ENCODE results near the gene NFIA. TPM values are rescaled to one million over a fixed set of nuclear protein-coding genes. Genes with fewer than 3 reads are reported as not detected.
A peak's percentile ranks its signal among the peaks of the same experiment; 100 is the strongest.

Gene NFIA
- total RNA-seq, 1 experiment from 2014 or later: 12.6 TPM

DNA sequence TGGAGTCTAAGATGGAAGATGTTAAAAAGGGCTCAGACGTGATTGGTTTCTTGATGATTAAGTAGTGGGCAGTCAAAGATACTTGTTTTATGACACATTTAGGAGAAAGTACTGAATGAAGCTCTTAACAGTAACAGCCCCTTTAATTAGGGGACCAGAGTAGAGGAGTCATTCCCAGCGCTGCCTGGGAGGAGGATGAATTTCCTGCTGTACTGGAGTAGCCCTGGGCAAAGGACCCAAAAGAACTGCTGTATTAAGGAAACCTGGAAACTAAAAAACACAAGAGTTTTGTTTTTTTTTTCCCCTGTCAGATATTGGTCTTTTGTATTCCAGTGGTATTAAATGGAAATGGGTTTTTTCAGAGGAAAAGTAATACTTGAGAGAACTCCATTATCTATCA is 126.5 kb downstream of the NFIA start:
- in situ Hi-C loops (cut with HindIII; ENCODE audit: low pct_unique_long_range_greater_than_20kb, low sequenced_read_pairs): no loop called here
- no peak for DNase-seq (ENCODE audit: low read depth, low spot score)

DNA sequence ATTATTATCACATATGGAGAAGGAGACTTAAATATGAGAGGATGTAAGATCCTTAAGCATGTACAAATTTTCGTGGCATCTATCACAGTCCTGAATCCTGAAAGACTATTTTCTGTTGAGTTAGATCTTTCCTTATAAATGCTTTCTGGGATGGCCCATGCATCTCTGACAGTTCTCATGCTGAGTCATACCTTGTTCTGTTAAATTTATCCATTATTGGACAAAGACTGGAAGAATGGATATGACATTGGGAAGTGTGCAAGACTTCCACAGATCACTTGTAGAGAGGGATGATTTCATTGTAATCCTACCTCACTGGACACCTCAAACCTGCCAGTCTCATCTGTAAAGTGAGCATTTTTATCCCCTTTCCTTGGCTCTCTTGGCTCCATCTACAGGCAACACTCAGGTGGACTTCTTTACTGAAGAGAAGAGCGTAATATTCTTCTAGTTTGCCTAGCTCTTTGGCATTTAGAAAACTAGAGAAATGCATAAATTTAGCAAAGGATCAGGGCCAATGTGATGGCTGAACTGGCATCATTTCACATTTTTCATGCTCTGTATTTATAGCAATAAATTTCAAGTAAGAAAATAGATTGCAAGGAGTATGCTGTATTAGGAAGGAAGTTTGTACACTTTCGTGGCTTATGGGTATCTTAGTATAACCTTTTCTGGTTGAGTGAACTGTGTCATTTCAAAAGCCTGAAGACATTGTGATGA is 128.2 kb downstream of the NFIA start:
- no peak for DNase-seq (ENCODE audit: low read depth, low spot score)
- in situ Hi-C loops (cut with HindIII; ENCODE audit: low pct_unique_long_range_greater_than_20kb, low sequenced_read_pairs): no loop called here

DNA sequence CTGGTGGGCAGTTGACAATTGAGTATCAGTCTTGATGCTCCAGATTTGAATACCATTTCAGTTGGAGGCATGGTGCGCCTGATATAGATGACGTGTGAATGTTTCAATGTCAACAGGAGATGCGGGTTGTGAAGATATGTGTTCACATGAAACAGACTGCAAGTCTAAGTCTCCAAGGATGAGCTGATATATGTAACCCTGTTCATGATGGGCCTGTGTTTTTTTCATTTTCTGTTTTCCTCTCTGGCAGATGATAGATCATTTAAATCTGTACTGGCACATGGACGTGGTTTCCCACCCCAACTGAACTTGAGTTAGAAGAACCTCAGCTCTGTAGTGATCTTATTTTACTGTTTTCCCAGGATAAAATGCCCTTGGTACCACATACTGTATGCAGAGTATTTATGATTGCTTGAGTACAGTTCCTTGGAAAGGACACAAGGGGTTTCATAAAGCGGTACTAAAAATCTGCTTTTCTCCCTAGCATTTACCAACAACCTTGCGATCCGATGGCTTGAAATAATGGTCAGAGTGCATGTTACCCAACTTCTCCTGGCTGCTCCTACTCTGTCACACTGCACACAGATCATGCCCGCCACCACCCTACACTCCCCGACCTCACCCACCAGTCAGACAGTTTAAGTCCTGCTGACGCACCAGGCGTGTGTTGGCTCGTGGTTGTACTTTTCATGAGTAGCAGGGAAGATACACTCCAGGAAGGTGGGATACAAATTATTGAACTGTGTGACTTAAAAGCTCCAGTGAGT is 131.1 kb downstream of the NFIA start:
- in situ Hi-C loops (cut with HindIII; ENCODE audit: low pct_unique_long_range_greater_than_20kb, low sequenced_read_pairs): no loop called here
- DNase-seq (ENCODE audit: low read depth, low spot score): no peak

DNA sequence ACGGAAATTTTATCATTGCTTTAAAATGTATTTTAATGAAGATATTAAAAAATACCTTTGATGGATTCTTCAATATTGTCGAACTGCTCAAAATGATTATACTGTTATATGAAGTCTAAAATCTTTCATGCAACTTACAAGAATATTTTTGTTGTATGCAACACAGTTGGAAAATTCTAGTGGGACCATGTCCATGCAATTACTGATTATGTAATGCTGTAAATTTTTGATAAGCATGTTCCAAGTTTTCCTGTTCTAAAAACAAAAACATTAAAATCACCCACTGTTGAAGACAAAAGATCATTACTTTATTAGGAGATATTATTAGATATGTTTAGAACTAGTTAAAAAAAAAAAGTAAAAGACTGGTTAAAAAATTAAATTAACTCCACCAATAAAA is 132.8 kb downstream of the NFIA start:
- in situ Hi-C loops (cut with HindIII; ENCODE audit: low pct_unique_long_range_greater_than_20kb, low sequenced_read_pairs): no loop called here
- DNase-seq (ENCODE audit: low read depth, low spot score): no peak

DNA sequence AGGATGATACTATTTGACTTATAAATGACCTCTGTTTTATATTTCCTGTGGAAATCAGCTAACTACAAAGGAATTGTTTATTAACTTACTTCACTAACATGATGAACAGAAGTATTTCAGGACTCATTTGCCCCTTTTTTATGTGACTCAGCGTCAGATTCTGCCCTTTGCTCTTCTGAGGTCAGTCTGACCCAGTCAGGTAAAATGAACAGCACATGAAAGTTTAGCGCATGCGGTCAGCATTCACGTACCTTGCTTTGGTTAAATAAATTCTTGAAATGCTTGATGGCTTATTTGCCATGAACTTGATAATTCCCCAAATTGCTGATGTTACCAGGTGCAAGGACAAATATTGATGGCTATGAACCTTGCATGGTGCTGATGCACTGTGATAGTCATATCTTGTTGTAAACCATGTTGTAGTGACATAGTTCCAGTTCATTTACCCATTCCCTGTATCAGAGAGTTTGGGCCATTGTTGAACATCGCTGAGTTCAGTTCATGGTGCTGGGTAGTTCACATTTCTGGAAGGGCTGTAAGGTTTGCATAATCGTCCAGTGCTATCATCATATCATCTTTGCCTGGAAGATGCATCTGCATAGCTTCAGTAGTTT is 133.4 kb downstream of the NFIA start:
- DNase-seq (ENCODE audit: low read depth, low spot score): no peak
- in situ Hi-C loops (cut with HindIII; ENCODE audit: low pct_unique_long_range_greater_than_20kb, low sequenced_read_pairs): no loop called here

DNA sequence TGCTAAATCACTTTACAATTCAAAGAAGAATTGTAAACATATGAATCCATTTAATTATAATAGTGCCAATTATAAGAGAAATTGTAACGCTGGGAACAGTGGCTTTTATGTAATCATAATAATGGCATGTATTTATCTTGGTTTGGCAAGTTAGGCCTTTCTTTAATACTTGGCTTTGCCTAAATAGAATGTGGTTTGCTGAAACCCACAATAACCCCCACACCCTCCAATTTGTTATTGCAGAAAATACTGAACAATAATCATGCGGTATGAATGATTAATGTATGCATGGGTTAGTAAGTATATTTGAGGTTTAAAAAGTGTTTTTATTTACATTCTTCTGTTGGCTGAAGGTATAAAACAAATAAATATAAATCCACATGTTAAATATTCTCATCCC is 138.2 kb downstream of the NFIA start:
- in situ Hi-C loops (cut with HindIII; ENCODE audit: low pct_unique_long_range_greater_than_20kb, low sequenced_read_pairs): no loop called here
- no peak for DNase-seq (ENCODE audit: low read depth, low spot score)

DNA sequence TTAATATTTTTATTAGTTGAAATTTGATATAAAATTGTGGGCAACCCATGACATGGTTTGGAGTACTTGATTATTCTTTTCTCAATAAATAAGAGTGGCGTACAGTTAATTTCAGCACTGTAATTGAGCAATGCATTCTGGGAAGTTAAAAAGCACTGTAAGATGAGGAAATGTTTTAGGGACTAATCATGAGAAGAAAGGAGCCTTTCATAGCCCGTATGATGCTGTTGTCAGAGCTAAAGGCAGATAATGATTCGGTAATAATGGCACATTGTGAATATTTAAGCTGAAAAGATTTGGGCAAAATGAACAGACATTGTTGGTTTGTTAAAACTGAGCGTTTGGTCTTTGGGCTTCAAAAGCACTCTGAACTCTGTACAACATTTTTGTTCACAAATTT is 139.3 kb downstream of the NFIA start:
- in situ Hi-C loops (cut with HindIII; ENCODE audit: low pct_unique_long_range_greater_than_20kb, low sequenced_read_pairs): no loop called here
- peak; percentile 93 for DNase-seq (ENCODE audit: low read depth, low spot score)

DNA sequence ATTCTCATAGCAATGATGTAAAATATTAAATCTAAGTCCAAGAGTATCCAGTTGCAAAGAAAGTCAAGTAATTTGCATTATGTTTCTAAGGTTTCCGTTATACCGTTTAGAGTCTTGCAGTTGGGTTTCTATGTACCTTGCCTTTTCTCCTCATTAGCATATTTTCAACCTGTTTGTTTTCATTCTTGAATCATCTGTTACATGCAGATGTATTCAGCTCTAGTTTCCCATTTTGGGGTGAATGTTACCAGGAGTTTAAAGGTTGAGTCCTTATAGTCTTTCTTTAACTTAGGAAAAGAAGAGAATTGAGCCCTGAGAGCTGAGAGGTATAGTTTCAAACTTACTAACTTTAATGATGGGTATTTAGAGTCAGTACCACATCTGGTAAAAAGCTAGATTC is 139.9 kb downstream of the NFIA start:
- DNase-seq (ENCODE audit: low read depth, low spot score): peak; percentile 26
- in situ Hi-C loops (cut with HindIII; ENCODE audit: low pct_unique_long_range_greater_than_20kb, low sequenced_read_pairs): no loop called here

DNA sequence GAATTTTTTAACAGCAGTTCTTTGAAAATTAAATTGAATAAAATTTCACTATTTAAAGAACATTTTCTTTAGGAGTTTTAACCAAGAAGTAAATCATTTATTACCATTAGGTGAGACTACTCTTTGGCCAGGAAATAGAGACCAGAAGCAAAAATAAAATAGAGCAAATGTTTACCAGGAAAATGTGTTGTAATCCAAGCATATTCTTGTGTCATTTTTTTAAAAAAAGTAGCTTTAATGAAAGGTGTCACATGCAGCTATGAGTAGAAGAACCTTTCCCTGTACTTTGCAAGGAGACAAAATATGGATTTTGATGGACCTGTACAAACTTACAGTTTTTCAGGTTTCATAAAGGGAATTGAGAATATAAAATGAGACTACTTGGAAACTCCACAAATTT is 140.8 kb downstream of the NFIA start:
- no peak for DNase-seq (ENCODE audit: low read depth, low spot score)
- in situ Hi-C loops (cut with HindIII; ENCODE audit: low pct_unique_long_range_greater_than_20kb, low sequenced_read_pairs): no loop called here

DNA sequence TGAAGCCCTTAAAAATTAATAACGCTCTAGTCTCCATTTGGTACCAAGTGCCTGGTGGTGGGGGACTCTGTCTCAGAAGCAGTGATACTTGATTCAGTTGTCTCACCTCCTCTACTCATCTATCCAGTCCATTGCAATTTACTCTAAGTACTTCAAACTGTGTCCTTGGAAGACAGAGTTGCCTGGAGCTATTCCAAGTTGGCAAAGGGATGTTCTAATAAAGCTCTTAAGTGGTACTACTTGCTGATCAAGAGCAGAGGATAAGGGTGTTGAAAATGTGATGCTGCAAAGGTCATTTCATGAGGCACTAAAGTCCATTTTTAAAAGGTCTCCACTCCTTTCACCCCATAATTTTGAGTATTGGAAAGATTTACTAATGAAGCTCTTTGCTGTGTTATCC is 142.2 kb downstream of the NFIA start:
- no peak for DNase-seq (ENCODE audit: low read depth, low spot score)
- in situ Hi-C loops (cut with HindIII; ENCODE audit: low pct_unique_long_range_greater_than_20kb, low sequenced_read_pairs): no loop called here

DNA sequence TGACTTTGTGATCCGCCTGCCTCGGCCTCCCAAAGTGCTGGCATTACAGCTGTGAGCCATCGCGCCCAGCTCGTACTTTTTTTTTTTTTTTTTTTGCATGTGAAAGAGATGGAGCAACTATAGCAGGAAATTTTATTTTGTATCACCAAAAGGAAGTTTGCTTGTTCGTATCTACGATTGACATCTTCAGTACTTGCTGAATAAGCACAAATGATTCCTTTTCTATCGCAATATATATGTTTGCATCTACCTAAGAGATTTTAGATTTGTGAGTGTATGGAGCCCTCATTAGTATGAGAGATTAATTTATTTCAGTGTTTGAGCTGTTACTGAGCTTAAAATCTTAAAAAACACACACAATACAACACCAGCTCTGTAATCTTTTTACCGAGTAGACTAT is 143.1 kb downstream of the NFIA start:
- in situ Hi-C loops (cut with HindIII; ENCODE audit: low pct_unique_long_range_greater_than_20kb, low sequenced_read_pairs): no loop called here
- no peak for DNase-seq (ENCODE audit: low read depth, low spot score)

DNA sequence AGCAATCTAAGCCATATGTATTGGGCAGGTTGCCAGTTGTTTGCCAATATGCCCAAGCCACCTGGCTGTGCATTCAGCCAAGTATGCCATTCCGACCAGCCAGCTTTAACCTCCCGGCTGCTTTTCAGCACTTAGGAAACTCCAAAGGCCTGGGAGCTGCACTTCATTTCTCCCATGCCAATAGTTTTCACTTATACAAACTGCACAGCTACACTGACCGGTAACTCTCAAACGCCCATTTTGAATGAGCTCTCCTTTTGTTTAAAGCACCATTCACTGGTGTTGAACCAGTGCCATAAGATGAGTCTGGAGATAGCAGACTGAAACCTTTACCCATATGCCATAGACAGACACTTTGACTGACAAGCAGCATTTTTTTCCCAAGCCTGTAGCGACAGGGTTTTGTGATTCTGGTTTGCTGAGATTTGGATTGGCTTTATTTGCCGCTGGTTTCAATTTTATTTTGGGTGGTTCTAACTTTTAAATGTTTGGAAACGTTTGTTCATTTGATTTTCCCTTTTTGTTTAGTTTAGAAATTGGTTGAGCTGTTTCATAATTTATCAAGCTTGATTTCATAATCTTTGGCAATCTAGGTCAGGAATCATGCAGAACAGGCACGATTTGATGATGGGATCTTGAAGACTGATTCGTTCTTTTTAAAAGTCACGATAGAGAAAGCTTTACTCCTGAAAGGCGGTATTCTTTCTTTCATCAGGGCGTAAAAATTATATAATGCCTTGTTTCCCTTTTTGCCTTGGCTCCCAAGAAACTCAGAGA is 144.6 kb downstream of the NFIA start:
- peak; percentile 46 for DNase-seq (ENCODE audit: low read depth, low spot score)
- in situ Hi-C loops (cut with HindIII; ENCODE audit: low pct_unique_long_range_greater_than_20kb, low sequenced_read_pairs): no loop called here

DNA sequence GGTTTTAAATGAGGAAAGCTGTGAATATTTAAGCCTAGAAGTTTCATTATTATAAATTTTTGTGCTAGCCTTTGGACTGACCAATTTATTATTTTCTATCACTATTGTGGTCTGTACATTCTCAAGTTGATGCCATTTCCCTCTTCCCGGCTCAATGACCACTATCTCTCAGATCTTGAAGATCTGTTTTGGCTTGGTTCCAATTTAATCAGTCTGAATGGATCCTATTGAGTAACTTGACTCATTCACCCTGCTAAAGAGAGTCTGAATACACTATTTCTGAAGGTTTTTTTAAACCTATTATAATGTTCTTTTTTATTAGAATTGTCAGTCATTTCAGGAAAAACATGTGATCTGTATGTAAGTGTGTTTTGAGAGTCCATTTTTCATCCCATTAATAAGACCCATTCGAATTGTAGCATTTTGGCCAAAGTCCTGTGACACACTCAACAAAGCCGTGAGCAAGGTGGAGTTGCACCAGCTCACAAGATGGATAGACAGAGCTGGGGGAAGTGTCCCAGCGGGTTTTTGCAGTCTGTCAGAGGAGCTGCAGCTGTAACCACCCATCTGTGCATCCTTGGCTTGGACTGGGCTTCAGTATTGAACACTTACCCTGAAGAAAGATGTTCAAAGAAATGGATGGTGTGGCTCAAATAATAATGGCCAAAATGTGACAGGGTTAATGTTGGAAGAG is 145.6 kb downstream of the NFIA start:
- in situ Hi-C loops (cut with HindIII; ENCODE audit: low pct_unique_long_range_greater_than_20kb, low sequenced_read_pairs): no loop called here
- DNase-seq (ENCODE audit: low read depth, low spot score): peak; percentile 81

DNA sequence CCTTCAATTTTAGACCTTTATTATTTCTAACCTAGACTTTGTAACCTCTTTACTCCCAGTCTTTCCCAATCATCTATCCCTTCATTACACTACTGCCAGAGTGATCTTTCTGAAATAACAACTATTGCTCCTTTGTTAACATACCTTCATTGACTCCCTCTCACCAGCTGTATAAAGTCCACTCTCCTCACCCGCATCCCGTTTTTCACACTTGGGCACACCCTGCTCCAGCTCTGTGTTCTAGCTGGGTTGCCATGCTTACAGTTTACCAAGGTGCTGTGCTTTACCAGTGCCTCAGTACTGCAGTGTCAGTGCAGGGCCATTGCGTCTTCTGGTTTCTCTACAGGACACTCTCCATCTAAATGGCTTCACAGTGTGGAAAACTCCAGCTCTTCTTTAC is 148.2 kb downstream of the NFIA start:
- DNase-seq (ENCODE audit: low read depth, low spot score): no peak
- in situ Hi-C loops (cut with HindIII; ENCODE audit: low pct_unique_long_range_greater_than_20kb, low sequenced_read_pairs): no loop called here

DNA sequence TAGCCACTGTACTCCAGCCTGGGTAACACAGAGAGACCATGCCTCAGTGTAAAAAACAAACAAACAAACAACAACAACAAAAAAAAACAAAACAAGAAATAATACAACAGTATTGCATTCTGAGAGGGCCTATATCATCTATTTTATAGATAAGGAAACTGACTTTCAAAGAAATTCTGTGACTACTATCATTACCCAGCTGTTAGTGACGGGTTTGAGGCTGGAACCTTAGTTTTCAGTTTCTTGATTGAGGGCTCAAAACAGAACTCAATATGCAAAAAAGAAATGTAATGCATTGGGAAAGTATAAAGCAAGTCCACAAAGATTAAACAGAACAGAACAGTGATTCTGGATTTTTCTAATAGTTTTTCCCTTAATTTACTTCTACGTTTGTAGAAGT is 149.4 kb downstream of the NFIA start:
- DNase-seq (ENCODE audit: low read depth, low spot score): no peak
- in situ Hi-C loops (cut with HindIII; ENCODE audit: low pct_unique_long_range_greater_than_20kb, low sequenced_read_pairs): no loop called here

DNA sequence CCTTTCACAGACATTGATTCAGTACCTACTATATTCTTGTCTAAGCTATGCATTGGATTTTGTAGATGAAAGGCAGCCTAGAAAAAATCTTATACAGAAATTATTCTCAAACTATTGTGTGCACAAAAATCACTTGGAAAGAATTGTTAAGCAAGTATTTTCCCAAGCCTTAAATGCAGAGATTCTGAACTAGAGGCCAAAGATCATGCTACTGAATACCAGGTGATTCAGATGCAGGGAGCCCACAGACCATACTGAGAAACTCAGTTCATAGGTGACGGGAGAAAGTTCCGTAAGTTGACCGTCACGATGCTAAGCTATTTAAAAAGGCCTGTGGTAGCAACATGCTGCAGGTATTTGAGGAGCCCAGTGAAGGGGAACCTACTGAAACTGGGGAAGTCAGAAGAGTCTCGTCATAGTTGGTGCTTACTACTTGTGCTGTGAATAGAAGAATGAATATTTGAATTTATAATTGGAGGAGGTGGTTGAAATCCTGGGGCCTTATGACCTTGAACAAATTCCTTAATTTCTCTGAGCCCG is 150.8 kb downstream of the NFIA start:
- in situ Hi-C loops (cut with HindIII; ENCODE audit: low pct_unique_long_range_greater_than_20kb, low sequenced_read_pairs): no loop called here
- DNase-seq (ENCODE audit: low read depth, low spot score): no peak

DNA sequence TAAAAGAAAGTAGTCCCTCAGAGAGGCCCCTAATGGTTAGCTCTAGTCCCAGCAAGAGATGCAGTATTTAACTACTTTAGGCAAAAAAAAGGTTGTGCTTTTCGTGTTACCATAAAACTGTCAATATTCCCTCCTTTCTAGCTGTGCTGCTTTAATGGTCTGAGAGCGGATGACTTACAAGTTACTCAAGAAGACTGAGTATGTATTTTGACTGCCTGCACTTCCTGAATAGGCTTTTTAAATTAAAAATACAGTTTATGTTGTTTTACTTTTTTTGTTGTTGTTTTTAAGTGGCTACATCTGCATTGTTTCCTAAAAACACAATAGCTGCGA is 152.2 kb downstream of the NFIA start:
- DNase-seq (ENCODE audit: low read depth, low spot score): no peak
- in situ Hi-C loops (cut with HindIII; ENCODE audit: low pct_unique_long_range_greater_than_20kb, low sequenced_read_pairs): no loop called here

DNA sequence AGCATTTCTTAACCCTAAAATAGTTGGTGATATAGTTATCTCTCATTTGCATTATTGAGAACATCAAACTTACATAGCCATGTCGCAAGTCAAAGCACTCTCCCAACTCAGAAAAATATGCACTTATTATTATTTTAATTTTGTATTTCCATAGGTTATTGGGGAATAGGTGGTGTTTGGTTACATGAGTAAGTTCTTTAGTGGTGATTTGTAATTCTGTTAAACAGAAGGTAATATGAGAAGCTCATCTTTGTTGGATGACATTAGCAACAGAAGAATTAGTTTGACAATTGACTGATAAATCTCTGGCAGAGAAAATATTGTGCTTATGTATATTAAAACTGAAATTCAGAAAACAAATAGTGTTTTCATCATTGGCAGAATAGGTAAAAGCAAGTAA is 154.8 kb downstream of the NFIA start:
- DNase-seq (ENCODE audit: low read depth, low spot score): no peak
- in situ Hi-C loops (cut with HindIII; ENCODE audit: low pct_unique_long_range_greater_than_20kb, low sequenced_read_pairs): no loop called here

All from SK-MEL-5 (cell line).